DMS153 treated with DMSO at 0.1 percent for 48 hours (cell line): ENCODE measurements around the gene CEP55.

Source experiments
- DNase-seq: peaks from one replicate; lab custom pipeline; 2025; ENCODE audit not compliant: unreplicated experiment; lab: John Stamatoyannopoulos, UW

CEP55 gene

GRCh38 chr10:93468461-93469213 is 27.8 kb upstream of the CEP55 start:
- no peak for DNase-seq

DNA sequence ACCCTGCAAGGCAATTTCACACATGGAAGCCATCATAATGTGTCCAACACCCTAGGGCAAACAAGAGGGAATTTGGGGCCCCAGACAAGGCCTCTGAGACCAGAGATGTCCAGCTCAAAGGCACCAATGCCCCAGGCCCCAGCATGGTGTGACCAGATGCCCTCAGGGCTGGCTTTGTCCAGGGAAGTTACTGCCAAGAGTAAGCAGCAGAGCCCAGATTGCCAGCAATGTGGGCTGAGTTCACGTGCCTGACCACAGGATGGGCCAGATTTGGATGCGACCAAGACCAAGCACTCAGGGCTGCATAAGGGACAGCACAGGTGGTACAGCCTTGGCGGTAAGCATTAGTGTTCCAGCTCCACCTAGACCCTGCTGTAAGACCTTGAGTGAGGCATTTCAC is 27.0 kb upstream of the CEP55 start:
- no peak for DNase-seq

DNA sequence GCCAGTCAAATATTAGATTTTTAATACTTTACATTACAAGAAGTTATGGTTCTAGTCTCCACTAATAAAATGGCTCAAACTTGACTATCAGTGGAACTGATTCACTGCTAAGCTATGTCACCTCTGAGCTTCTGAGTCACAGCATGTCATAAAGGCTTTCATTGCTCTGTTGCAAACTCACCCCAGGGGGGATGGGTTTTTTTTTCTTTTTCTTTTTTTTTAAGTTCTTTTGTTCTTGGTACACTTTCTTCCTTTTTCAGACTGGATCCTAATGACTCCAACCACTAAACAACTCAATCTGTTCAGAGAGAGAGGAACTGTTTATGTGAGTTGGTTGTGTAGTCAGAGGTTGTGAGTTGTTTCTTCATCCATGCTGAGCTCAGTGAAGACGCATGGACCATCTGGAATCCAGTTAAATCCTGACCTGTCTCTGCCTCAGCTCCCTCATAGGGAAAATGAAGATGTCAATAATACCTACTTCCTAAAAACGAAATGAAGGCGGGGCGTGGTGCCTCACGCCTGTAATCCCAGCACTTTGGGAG is 25.2 kb upstream of the CEP55 start:
- DNase-seq: no peak

GRCh38 chr10:93473161-93473560 is 23.3 kb upstream of the CEP55 start:
- DNase-seq: no peak

- DNase-seq: no peak
These were observed 22.5 kb upstream of the CEP55 start for GRCh38 chr10:93473804-93474472.

DNA sequence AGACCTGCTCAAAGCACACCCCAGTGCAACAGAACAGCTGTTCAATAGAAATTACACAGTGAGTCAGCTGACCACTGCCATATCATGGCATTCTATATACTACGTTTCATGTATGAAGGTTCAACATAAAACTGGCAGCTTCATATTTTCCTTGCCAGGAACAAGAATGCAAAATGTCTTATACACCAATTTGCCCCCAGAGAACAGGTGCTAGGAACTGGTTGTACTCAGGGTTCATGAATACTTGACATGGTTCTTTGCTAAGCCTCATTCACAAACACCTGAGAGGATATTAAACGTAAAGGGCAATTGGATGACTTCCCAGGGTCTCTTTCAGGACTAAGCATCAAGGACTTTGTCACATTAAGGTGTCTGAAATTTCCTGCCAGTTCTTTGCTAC is 21.2 kb upstream of the CEP55 start:
- DNase-seq: no peak

DNA sequence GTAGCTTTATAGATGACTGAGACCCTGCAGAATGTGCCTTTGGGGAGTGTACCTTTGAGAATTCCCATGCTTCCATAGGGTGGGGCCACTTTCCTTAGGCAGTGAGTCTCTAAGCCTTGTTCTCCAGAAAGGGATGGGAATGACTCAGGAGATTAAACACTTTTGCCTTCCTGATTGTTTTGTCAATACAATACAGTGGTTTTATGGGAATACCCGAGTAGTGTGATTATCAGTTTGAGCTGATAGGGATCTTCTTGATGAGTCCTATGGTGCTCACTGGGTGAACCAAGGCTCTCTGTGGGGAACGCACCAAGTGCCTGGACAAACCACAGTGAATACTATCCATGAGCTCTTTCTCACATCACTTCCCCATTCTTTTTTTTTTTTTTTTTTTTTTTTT is 20.5 kb upstream of the CEP55 start:
- DNase-seq: no peak

GRCh38 chr10:93476756-93477155 is 19.7 kb upstream of the CEP55 start:
- DNase-seq: no peak

- DNase-seq: no peak
These were observed 17.5 kb upstream of the CEP55 start for GRCh38 chr10:93478873-93479272.

GRCh38 chr10:93481637-93482144 is 14.7 kb upstream of the CEP55 start:
- DNase-seq: no peak

- DNase-seq: peak; percentile 83
These were observed 14.1 kb upstream of the CEP55 start, which contains the start of gene MYOF for GRCh38 chr10:93482145-93482834. Gene MYOF, minus strand, starts transcription at chr10:93482334. Its CDS starts 140 bp downstream, at chr10:93482194.

- DNase-seq: no peak
These were observed 10.7 kb upstream of the CEP55 start for GRCh38 chr10:93485690-93486089.

- DNase-seq: no peak
These were observed 7.4 kb upstream of the CEP55 start for GRCh38 chr10:93488956-93489528.

DNA sequence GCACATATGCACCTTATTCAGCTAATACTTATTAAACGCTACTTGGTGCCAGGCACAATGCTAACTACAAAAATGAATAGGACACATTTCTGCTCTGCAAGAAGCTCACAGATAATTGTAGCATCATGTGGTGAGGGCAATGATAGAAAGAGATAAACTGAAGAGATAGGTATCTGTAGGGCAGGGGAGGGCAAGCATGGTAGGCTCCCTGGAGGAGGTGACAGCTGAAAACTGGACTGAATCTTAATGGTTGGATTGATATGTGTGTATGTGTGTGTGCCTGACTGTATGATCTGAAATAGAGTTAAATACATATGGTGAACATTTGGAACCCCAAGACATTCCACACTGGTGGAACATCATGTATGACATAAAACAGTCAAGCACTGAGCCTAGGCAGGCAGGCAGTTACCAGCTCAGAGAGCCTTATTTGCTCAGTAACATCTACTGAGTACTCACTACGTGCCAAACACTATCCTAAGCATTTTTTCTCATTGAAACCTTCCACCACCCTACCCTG is 4.8 kb upstream of the CEP55 start:
- DNase-seq: no peak

- DNase-seq: no peak
These were observed 3.2 kb upstream of the CEP55 start for GRCh38 chr10:93493162-93493561.

GRCh38 chr10:93494494-93494893 is 1.9 kb upstream of the CEP55 start:
- DNase-seq: no peak

GRCh38 chr10:93495654-93496321 is 624 bp upstream of the CEP55 start:
- DNase-seq: peak; percentile 23

GRCh38 chr10:93498166-93498565 is 1.8 kb downstream of the CEP55 start:
- no peak for DNase-seq

GRCh38 chr10:93501650-93502049 is 5.2 kb downstream of the CEP55 start:
- DNase-seq: no peak

- DNase-seq: no peak
These were observed 6.7 kb downstream of the CEP55 start for GRCh38 chr10:93503075-93503474.
